Panc1 (cell line): Measurements from ENCODE around the gene KRT27. TPM values are rescaled to one million over a fixed set of nuclear protein-coding genes. Genes with fewer than 3 reads are reported as not detected.

ENCODE experiments used
- ATAC-seq: fragments of 200-7000 bp; cut with Tn5 transposase; 2 replicates; pipeline ENCODE4 v1.9.1; 2020; ENCODE audit warnings: mild to moderate bottlenecking, moderate library complexity
- BruUV-seq: library from RNA; stranded (reverse); fragments of 400-500 nt; replicated peaks from 2 replicates; lab custom pipeline; 2021; lab: Mats Ljungman, UMichigan
- CTCF ChIA-PET: fragments of 300-600 bp; sonication (Branson Sonifier 250); formaldehyde crosslinking; loops from one replicate; lab custom pipeline; 2022; ENCODE audit warnings: antibody characterized with exemption; lab: Charles Lee
- POLR2A ChIA-PET: fragments of 300-600 bp; sonication (Branson Sonifier 250); formaldehyde crosslinking; loops from one replicate; lab custom pipeline; 2022; ENCODE audit warnings: antibody characterized with exemption; lab: Charles Lee
- DNase-seq: peaks from one replicate; pipeline ENCODE4 v3.0.0-alpha.2; 2010; ENCODE audit warnings: low read depth, low spot score
- H3K27ac ChIP-seq: 2 replicates; pipeline ENCODE4 v1.5.1; 2011; ENCODE audit warnings: mild to moderate bottlenecking, low read length, inconsistent platforms
- H3K27me3 ChIP-seq: fragments of 200-500 bp; sonication (Bioruptor generic); 2 replicates; pipeline ENCODE4 v1.6.0; 2014; ENCODE audit warnings: low read length, inconsistent platforms; ENCODE audit not compliant: control insufficient read depth, insufficient read depth
- H3K36me3 ChIP-seq: fragments of 200-500 bp; sonication (Bioruptor generic); 2 replicates; pipeline ENCODE4 v1.5.1; 2014; ENCODE audit warnings: inconsistent platforms, mild to moderate bottlenecking, low read length, moderate library complexity; ENCODE audit not compliant: control insufficient read depth, insufficient read depth
- H3K4me1 ChIP-seq: 2 replicates; pipeline ENCODE4 v1.5.1; 2011; ENCODE audit warnings: inconsistent platforms, mild to moderate bottlenecking, low read length, moderate library complexity; ENCODE audit not compliant: control insufficient read depth, insufficient read depth
- H3K4me3 ChIP-seq, 2 experiments: 2 replicates each; pipeline ENCODE4 v1.5.1; 2011 to 2012; ENCODE audit warnings: low read depth in 2 of 2, low read length in 2 of 2, mild to moderate bottlenecking in 2 of 2, inconsistent platforms in 1 of 2, moderate library complexity in 1 of 2
- H3K9me3 ChIP-seq: fragments of 200-500 bp; sonication (Bioruptor generic); 2 replicates; pipeline ENCODE4 v1.5.1; 2014; ENCODE audit warnings: low read depth, mild to moderate bottlenecking, inconsistent platforms, low read length, moderate library complexity; ENCODE audit not compliant: control insufficient read depth, insufficient read depth
- POLR2AphosphoS5 ChIP-seq: IDR thresholded peaks from 2 replicates; pipeline ENCODE4 v1.6.1; 2012; ENCODE audit warnings: mild to moderate bottlenecking, low read depth, low read length, moderate library complexity
- SIN3A ChIP-seq: IDR thresholded peaks from 2 replicates; pipeline ENCODE4 v1.6.1; 2012; ENCODE audit warnings: low read depth, mild to moderate bottlenecking, low read length, moderate library complexity, borderline replicate concordance; ENCODE audit not compliant: insufficient read depth
- TCF7L2 ChIP-seq: IDR thresholded peaks from 2 replicates; pipeline ENCODE4 v1.6.1; 2011; ENCODE audit warnings: mild to moderate bottlenecking, low read depth, low read length, inconsistent platforms
- in situ Hi-C: cut with HindIII; loops from 2 replicates; pipeline ENCODE4 v1.10.0; 2016; ENCODE audit warnings: low sequenced_read_pairs, low pct_unique_long_range_greater_than_20kb
- intact Hi-C: fragments of 100-400 bp; cut with micrococcal nuclease; formaldehyde crosslinking; loops from one replicate; pipeline ENCODE4 v1.10.0; 2022; ENCODE audit not compliant: unreplicated experiment
- total RNA-seq: library from RNA; stranded (reverse); gene quantifications from one replicate; pipeline ENCODE4 v1.2.1, GENCODE V29; 2021; ENCODE audit not compliant: unreplicated experiment
- TF ChIP-seq, protein P1 (sequence below), 2 experiments: IDR thresholded peaks; 2 replicates each; pipeline ENCODE4 v1.6.1; 2011 to 2012; ENCODE audit warnings: low read depth in 2 of 2, control low read depth in 1 of 2, low read length in 1 of 2, mild to moderate bottlenecking in 1 of 2, moderate library complexity in 1 of 2; ENCODE audit not compliant: insufficient read depth in 1 of 2
- TF ChIP-seq, protein P2 (sequence below): fragments of 450-650 bp; IDR thresholded peaks from 2 replicates; pipeline ENCODE4 v1.5.1; 2017; ENCODE audit warnings: mild to moderate bottlenecking

Gene KRT27
- total RNA-seq, 1 experiment from 2014 or later: not detected

DNA sequence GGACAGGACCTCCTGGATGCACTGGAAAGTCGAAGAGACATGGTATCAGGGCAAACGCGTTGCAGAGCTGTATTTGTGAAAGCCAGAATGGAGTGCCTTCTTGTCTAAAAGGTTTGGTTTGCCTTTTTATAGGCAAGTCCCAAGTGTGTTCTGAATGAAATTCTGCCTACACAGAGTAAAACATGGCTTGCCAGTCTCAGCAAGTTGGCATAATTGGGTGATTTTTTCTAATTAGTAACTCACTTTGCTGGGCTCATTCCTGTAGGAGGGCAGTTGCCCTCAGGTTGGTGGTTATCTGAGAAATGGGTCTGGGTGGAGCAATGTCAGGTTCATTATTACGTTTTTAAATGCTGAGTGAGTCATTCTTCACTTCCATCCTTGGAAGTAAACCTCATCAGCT lies 27.1 kb downstream of the KRT27 start, which contains the start of gene KRT25:
Gene KRT25, minus strand, starts transcription at position 101 of the 400 bp plus-strand sequence. Its CDS starts 60 bp downstream, at position 41.
- in situ Hi-C loops: no loop called here
- Histone ChIP-seq H3K4me3 (no peak within 1 kb of the TSS), H3K4me1 (no peaks in the 10 kb centered on the region), H3K9me3 (peaks cover 5% of the 10 kb centered on the region; the same call in 1 of the 2 replicates), H3K27me3 (peaks cover 8% of the 10 kb centered on the region), H3K36me3 (no peaks in the 10 kb centered on the region), H3K27ac (no peak within 1 kb of the TSS)
- DNase-seq (no peak), ATAC-seq (no peak)
- intact Hi-C loops: no loop called here
- BruUV-seq: no TSS peak
- ChIA-PET POLR2A (no interaction called here), CTCF (interaction anchor here (0.6 kb wide), 1 partner anchor 56 kb away, joined by 4 read pairs; no protein-coding TSS in a partner anchor)
- TF ChIP-seq TCF7L2 (no peak), POLR2AphosphoS5 (no peak), SIN3A (no peak)
- TF ChIP-seq, protein P1, sequence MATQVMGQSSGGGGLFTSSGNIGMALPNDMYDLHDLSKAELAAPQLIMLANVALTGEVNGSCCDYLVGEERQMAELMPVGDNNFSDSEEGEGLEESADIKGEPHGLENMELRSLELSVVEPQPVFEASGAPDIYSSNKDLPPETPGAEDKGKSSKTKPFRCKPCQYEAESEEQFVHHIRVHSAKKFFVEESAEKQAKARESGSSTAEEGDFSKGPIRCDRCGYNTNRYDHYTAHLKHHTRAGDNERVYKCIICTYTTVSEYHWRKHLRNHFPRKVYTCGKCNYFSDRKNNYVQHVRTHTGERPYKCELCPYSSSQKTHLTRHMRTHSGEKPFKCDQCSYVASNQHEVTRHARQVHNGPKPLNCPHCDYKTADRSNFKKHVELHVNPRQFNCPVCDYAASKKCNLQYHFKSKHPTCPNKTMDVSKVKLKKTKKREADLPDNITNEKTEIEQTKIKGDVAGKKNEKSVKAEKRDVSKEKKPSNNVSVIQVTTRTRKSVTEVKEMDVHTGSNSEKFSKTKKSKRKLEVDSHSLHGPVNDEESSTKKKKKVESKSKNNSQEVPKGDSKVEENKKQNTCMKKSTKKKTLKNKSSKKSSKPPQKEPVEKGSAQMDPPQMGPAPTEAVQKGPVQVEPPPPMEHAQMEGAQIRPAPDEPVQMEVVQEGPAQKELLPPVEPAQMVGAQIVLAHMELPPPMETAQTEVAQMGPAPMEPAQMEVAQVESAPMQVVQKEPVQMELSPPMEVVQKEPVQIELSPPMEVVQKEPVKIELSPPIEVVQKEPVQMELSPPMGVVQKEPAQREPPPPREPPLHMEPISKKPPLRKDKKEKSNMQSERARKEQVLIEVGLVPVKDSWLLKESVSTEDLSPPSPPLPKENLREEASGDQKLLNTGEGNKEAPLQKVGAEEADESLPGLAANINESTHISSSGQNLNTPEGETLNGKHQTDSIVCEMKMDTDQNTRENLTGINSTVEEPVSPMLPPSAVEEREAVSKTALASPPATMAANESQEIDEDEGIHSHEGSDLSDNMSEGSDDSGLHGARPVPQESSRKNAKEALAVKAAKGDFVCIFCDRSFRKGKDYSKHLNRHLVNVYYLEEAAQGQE (IDR thresholded peaks at IDR 0.05; ENCODE audit: insufficient read depth in 1 of 2, low read depth in 2 of 2, low read length in 1 of 2): no peak
- TF ChIP-seq, protein P2, sequence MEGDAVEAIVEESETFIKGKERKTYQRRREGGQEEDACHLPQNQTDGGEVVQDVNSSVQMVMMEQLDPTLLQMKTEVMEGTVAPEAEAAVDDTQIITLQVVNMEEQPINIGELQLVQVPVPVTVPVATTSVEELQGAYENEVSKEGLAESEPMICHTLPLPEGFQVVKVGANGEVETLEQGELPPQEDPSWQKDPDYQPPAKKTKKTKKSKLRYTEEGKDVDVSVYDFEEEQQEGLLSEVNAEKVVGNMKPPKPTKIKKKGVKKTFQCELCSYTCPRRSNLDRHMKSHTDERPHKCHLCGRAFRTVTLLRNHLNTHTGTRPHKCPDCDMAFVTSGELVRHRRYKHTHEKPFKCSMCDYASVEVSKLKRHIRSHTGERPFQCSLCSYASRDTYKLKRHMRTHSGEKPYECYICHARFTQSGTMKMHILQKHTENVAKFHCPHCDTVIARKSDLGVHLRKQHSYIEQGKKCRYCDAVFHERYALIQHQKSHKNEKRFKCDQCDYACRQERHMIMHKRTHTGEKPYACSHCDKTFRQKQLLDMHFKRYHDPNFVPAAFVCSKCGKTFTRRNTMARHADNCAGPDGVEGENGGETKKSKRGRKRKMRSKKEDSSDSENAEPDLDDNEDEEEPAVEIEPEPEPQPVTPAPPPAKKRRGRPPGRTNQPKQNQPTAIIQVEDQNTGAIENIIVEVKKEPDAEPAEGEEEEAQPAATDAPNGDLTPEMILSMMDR: no peak

DNA sequence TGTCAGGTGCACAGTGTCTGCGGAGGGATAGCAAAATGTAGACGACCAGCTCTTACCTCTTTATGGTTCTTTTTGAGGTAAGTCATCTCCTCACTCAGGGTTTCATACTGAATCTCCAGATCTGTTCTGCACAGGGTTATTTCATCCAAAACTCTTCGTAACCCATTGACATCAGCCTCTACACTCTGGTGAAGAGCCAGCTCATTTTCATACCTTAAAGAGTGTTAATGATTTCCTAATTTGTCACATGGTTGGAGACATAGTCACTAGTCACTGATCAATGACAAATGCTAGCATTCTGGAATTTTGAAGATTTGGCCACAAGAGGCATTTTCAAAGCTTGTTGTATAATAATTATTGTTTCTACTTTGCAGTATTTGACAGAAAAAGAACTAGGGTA lies 28.5 kb downstream of the KRT27 start:
- intact Hi-C loops (no loop called here), in situ Hi-C loops (no loop called here)
- Histone ChIP-seq H3K27me3 (peaks cover 8% of the 10 kb centered on the region), H3K4me1 (no peaks in the 10 kb centered on the region), H3K4me3 (no peak overlapping the region), H3K36me3 (no peaks in the 10 kb centered on the region), H3K27ac (no peak overlapping the region), H3K9me3 (no peaks in the 10 kb centered on the region)
- ChIA-PET CTCF (interaction anchor here (0.5 to 0.6 kb wide), 2 partner anchors 39 to 1086 kb away, joined by 4 to 6 read pairs; no protein-coding TSS in a partner anchor), POLR2A (interaction anchor here (0.6 kb wide), 1 partner anchor 624 kb away, joined by 5 read pairs; no protein-coding TSS in a partner anchor)
- no peak for ATAC-seq
- TF ChIP-seq TCF7L2 (no peak), SIN3A (no peak), POLR2AphosphoS5 (no peak)
- TF ChIP-seq, protein P2: no peak
- TF ChIP-seq, protein P1 (IDR thresholded peaks at IDR 0.05; ENCODE audit: insufficient read depth in 1 of 2, low read depth in 2 of 2, low read length in 1 of 2): no peak
- BruUV-seq: no TSS peak
- DNase-seq: no peak
